Measurements from ENCODE around the gene ELMO3.

The ELMO3 gene

DNA sequence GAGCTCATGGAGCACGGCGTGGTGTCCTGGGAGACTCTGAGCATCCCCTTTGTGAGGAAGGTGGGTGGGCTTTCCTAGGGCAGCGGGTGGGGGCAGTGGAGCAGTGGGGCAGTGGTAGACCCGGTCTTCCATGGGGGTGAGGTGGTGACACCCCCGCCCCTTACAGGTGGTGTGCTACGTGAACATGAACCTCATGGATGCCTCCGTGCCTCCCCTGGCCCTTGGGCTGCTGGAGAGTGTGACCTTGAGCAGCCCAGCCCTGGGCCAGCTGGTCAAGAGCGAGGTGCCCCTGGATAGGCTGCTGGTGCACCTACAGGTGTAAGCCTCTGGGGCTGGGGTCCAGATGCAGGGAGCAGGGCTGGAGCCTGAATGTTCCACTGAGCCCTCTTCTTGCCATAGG lies 1.6 kb downstream of the ELMO3 start:
- no peak for DNase-seq

GRCh38 chr16:67201411-67202345 lies 2.7 kb downstream of the ELMO3 start:
- DNase-seq, result no peak

DNA sequence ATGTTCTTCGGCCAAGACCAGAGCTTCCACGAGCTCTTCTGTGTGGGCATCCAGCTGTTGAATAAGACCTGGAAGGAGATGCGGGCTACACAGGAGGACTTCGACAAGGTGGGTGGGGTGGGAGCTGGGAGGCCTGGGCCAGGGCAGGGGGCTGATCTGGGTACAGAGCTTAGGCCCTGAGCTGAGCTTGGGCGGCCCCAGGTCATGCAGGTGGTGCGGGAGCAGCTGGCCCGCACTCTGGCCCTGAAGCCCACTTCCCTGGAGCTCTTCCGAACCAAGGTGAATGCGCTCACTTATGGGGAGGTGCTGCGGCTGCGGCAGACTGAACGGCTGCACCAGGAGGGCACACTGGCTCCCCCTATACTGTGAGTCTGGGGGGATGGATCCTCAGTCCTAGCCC lies 3.5 kb downstream of the ELMO3 start:
- DNase-seq, result no peak

GRCh38 chr16:67202956-67203493 lies 4.1 kb downstream of the ELMO3 start:
- no peak for DNase-seq

- no peak for DNase-seq
Measured at GRCh38 chr16:67204076-67204475, 5.1 kb downstream of the ELMO3 start.

DNA sequence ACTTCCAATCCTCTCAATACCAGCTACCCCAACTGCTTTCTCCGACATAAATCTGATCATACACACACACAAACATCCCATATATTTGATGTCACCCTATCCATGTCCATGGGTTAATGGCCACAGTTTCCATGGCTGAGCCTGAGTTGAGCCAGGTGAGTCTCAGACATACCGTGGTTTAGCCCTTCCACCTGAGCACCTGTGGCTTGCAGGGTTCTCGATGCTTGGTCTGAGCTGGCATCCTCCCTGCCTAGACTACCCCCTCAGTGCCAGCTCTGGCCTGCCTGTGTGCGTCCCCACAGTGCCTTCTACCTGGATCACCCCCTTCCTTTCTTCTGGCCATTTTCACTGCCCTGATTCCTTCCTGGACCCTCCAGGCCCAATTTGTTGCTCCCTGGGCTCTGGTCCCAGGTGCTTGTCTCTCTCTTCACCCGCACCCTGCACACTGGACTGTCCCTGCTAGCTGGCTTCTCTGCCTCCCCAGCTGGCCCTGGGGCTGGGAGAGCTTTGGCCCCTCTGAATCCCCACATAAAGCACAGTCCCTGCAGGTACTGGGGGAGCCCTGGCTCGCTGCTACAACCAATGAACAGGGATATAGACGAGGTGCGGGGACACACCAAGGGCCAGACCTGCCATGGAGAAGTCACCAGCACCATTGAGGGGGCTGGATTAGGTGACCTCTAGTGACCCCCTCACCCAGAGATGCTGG lies 7.4 kb downstream of the ELMO3 start:
- DNase-seq, result no peak

- no peak for DNase-seq
Measured at GRCh38 chr16:67206838-67207248, 7.9 kb downstream of the ELMO3 start.

DNA sequence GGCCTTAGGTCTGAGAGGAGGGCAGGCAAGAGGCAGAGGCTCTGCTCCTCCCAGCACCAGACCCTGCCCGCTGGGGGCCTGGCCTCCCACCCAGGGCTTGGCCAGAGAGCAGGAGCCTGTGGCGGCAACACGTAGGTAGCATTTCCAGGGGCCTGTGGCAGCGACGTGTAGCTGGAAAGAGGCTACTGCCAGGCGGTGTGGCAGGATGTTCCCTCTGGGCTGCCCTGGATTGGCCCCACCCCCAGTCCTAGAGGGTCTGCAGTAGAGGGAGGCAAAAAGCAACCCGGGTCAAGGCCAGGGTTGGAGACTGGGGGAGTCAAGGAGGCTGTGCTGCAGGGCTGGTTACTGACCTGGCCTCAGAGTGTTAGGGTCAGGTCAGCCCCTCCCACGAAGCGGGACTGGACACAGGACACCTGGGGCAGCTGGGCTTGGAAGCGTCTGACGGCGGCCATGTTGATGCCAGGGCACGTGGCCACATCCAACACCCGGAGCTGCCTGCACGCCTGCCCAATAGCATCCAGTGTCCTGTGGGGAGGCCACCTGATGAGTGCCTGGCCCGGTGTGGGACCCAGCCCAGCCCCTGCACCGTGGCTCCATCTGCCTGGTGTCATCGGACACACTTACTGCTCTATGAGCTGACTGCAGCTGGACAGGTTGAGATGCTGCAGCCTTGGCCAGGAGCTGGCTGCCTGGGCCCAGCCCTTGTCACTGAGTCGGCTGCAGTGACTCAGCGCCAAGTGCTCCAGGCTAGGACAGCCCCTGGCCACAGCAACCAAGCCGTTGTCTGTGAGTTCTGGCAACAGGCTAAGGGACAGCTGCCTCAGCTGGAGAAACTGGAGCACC lies 8.5 kb downstream of the ELMO3 start:
- DNase-seq, result no peak

DNA sequence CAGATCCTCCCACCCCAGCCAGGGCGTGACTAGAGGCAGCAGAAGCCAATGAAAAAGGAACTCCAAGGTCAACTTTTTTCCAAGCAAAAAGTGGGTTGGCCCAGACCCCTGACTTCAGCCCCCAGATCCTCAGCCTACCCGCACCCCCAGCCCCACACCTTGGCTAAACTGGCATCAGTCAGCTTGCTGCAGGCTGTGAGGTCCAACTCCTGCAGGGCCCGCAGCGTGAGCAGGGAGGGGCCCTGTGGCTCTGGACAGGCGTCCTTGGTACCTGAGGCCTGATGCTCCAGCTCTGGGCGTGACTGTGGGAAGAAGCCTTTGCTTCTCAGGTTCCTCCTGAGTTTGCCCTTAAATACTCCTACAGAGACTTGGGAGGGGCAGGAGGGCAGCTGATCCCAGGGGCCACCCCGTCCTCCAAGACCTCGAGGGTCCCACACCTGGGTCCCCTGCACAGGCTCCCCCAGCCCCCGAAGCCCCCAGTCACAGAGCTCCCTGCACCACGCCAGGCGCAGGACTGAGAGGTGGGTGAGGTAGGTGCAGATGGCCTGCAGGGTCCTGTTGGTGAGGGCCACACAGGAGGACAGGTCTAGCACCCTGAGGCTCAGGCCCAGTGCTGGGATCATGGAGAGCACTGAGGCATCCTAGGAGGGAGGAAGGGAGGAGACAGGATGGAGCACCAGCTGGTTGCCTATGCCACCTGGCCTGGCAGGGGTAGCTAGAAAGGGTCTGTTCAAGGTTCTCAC lies 9.4 kb downstream of the ELMO3 start:
- no peak for DNase-seq

- DNase-seq, result no peak
Measured at GRCh38 chr16:67209565-67209964, 10.6 kb downstream of the ELMO3 start.

DNA sequence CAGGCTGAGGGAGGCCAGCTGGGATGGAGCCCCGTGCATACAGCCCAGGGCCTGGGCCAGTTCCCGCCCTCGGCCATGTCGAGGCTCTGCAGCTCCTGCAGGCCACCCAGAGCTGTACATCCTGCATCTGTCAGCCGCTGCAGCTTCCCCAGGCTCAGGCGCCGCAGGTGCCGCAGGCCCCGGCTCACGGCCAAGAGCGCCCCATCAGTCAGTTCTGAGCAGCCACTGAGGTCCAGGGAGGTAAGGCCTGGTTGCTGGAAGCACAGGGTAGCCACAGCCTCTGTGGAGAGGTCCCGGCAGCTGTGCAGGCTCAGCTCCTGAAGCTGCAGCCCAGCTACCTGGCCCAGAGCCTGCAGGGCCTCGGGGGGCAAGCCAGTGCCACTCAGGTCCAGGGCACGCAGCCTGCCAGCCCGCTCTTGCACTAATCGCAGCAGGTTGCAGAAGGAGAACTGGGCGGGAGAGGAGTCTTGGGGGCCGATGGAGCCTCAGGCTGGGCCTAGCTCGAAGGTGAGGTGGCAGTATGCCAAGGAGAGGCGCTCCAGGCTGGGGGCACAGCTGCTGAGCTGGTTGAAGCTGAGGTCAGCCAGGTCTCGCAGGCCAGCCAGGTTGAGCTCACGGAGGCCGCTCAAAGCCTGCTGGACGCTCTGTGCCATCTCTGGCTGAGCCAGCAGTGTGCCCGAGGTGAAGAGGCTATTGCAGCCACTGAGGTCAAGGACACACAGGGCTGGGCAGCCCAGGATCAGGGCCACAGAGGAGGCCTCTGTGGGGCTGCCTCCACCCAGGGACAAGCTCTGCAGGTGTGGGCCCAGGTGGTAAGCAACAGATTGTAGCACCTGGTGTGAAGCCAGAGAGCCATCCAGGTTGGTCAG lies 11.4 kb downstream of the ELMO3 start:
- DNase-seq, result no peak

- no peak for DNase-seq
Measured at GRCh38 chr16:67211674-67212073, 12.7 kb downstream of the ELMO3 start.

- DNase-seq, result no peak
Measured at GRCh38 chr16:67212766-67213165, 13.8 kb downstream of the ELMO3 start.

DNA sequence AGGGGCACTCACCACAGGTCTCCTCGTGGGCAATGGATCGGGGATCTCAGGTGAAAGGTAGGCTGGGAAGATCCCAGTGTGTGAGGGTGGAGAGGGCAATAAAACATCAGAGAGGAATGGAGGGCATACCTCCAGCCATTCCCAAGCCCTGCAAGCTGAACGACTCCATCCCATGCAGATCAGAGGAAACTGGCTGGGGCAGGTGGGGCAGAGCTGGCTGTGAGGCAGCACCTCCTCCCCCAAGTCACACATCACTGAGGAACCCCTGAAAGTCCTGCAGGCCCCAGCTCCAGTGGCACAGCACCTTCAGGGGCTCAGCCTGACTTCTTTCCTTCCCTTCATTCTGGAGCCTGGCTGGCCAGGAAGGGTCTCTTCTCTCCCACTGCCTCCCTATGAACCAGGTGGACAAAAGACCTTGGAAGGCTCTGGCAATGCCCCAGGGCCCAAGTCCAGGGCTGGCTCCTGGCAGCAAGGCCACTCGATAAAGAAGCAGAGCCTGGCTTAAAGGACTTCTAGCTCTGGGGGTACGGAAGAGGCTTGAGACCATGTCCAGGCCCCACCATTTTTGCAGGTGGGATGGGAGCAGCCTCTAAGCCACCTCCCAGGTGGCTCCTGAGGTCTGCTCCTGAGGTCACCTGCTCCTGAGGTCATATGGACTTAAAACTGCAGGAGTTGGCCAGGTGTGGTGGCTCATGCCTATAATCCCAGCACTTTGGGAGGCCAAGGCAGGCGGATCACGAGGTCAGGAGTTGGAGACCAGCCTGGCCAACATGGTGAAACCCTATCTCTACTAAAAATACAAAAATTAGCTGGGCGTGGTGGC lies 14.5 kb downstream of the ELMO3 start:
- no peak for DNase-seq

DNA sequence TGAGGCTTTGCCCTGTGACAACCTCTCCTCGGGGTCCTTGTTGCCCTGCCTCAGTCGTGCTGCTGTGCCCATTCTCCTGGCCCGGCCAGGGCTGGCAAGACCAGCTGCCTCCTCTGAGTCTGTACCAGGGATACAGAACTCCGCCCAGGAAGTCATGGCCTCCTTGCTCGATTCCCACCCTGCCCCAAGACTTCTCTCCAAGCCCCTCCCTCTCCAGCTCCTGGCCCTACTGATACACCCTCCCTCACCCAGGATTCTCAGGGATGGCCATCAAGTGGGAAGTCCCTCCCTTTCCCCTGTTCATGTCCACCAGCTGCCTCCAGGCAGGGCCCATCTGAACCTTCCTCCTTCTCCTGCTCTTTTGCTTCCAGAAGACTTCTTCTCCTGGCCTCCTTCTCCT lies 16.8 kb downstream of the ELMO3 start:
- no peak for DNase-seq

DNA sequence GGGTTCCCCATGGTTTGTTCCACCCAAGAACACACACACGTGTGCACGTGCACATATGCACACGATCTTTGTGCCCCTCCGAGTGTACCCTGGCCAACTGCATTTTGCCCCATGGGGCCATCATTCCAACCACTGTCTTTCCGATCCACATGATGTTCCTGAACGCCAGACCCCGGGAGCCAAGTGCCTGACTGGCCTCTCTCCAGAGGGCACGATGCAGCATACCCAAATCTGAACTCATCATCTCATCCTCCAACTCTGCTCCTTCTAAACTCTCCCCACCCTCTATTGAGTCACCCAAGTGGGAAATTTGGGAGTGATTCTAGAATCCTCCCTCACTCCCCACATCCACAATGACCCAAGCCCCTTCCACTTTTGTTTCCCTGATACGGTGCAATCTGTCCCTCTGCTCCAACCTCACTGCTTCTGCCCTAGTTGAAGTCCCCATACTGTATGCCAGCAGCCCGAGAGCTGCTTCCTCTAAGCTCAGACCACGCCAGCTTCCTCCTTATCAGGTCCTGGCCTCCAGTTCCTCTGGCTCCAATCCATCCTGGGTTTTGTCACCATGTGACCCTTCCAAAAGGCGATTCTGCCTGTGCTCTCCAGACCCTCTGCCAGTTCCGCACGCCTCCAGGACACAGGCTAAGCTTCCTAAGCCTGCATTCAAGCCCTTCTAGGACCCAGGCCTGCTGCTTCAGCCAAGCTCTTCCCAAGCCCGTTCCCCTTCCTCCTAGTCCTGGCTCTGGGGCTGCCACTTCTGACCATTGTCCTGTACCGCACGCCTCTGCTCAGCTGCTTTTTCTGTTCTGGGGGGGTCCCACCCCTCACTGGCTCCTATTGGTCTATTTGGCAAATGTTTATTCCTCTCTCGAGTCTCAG lies 17.9 kb downstream of the ELMO3 start:
- DNase-seq, result no peak

DNA sequence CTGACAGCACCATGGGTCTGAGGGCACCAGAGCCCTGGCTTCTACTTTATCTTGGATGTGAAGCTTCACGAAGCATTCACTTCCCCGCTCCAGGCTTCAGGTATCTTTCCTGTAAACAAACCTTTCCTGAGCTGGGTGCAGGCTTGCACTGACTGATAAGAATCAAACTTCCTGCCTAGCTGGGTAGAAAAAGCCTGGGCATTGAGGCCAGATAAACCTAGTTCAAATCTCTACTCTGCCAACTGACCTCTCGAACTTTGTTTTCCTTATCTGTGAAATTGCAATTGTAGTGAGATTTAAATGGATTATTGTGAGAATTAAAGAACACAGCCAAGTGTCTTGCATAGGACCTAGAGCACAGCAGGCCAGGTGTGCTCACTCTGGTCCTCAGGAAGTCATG lies 25.1 kb downstream of the ELMO3 start:
- no peak for DNase-seq

DNA sequence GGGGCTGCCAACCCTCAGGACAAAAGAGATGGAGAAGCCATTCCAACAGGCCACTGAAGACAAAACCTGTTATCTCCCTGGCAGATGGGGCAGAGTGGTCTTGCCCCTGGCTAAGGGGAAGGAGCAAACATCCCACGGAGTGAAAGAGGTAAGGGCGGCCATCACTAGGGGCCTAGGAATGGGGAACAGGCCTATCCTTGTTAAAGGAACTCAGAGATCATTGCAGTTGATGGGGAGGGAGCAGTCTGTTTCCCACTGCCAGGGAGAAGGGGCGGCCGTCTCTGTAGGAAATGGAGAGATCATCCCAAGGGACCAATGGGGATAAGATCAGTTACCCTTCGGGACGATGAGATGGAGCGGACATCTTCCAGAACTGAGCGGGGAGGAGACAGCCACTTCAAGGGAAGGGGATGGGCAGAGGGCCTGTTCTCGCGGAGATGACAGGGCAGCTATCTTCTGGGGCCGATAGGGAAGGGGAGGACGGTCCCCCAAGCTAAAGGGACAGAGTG lies 27.4 kb downstream of the ELMO3 start:
- DNase-seq, result no peak

Data from SIG-M5 (cell line).